GM19468 (cell line): ENCODE measurements around the gene GPR158.

Source experiments
- ATAC-seq: cut with Tn5 transposase; IDR thresholded peaks from one replicate; pipeline ENCODE4 v1.9.1; 2021; ENCODE audit warnings: mild to moderate bottlenecking, moderate library complexity, moderate number of reproducible peaks; ENCODE audit not compliant: unreplicated experiment; ENCODE audit errors: extremely low read depth

GPR158 gene

GRCh38 chr10:25384618-25385017 is 209.8 kb downstream of the GPR158 start:
- no peak for ATAC-seq

- ATAC-seq: no peak
These were observed 213.5 kb downstream of the GPR158 start for GRCh38 chr10:25388188-25388861.

- ATAC-seq: no peak
These were observed 214.0 kb downstream of the GPR158 start for GRCh38 chr10:25388862-25389206.

- no peak for ATAC-seq
These were observed 215.9 kb downstream of the GPR158 start for GRCh38 chr10:25390733-25391132.

GRCh38 chr10:25392132-25392531 is 217.3 kb downstream of the GPR158 start:
- ATAC-seq: no peak

GRCh38 chr10:25393621-25394020 is 218.8 kb downstream of the GPR158 start:
- no peak for ATAC-seq

GRCh38 chr10:25398680-25399079 is 223.9 kb downstream of the GPR158 start:
- no peak for ATAC-seq

GRCh38 chr10:25405871-25406270 is 231.1 kb downstream of the GPR158 start:
- no peak for ATAC-seq

GRCh38 chr10:25417611-25418010 is 242.8 kb downstream of the GPR158 start:
- no peak for ATAC-seq

- ATAC-seq: no peak
These were observed 251.0 kb downstream of the GPR158 start for GRCh38 chr10:25425776-25426175.

GRCh38 chr10:25436431-25436830 is 261.6 kb downstream of the GPR158 start:
- no peak for ATAC-seq

- ATAC-seq: no peak
These were observed 266.5 kb downstream of the GPR158 start for GRCh38 chr10:25441270-25441669.

GRCh38 chr10:25444266-25444665 is 269.5 kb downstream of the GPR158 start:
- no peak for ATAC-seq

GRCh38 chr10:25451401-25451800 is 276.6 kb downstream of the GPR158 start:
- no peak for ATAC-seq

GRCh38 chr10:25453619-25454018 is 278.8 kb downstream of the GPR158 start:
- no peak for ATAC-seq

GRCh38 chr10:25455980-25456567 is 281.3 kb downstream of the GPR158 start:
- no peak for ATAC-seq

- ATAC-seq: no peak
These were observed 282.8 kb downstream of the GPR158 start for GRCh38 chr10:25457552-25457951.

- no peak for ATAC-seq
These were observed 291.0 kb downstream of the GPR158 start for GRCh38 chr10:25465582-25466372.

GRCh38 chr10:25467881-25468280 is 293.1 kb downstream of the GPR158 start:
- ATAC-seq: no peak

- no peak for ATAC-seq
These were observed 306.7 kb downstream of the GPR158 start for GRCh38 chr10:25481467-25481866.

GRCh38 chr10:25483999-25484398 is 309.2 kb downstream of the GPR158 start:
- no peak for ATAC-seq
